Hepatocyte (in vitro differentiated cells): ENCODE results near the gene OVOL3. TPM values are rescaled to one million over a fixed set of nuclear protein-coding genes. Genes with fewer than 3 reads are reported as not detected.
A peak's percentile ranks its signal among the peaks of the same experiment; 100 is the strongest.
"Not testable (repeated sequence)": the region's sequence is repeated elsewhere in the genome, so short reads cannot be mapped to it uniquely, and the experiment has no call there.

Experiments used
- DNase-seq: peaks from one replicate; pipeline ENCODE4 v3.0.0-alpha.2; 2016; ENCODE audit warnings: low spot score
- H2AFZ ChIP-seq: fragments of 200-600 bp; sonication (generic); 2 replicates; pipeline ENCODE4 v1.6.0; 2016; ENCODE audit warnings: antibody characterized with exemption, mild to moderate bottlenecking
- H3K27ac ChIP-seq: fragments of 200-600 bp; sonication (generic); 2 replicates; pipeline ENCODE4 v1.5.1; 2016; ENCODE audit warnings: mild to moderate bottlenecking
- H3K27me3 ChIP-seq: fragments of 200-600 bp; sonication (generic); 2 replicates; pipeline ENCODE4 v1.6.1; 2016
- H3K36me3 ChIP-seq: fragments of 200-600 bp; sonication (generic); replicated peaks from 2 replicates; pipeline ENCODE4 v1.5.1; 2016; ENCODE audit warnings: low read depth; ENCODE audit not compliant: insufficient read depth
- H3K4me1 ChIP-seq: fragments of 200-600 bp; sonication (generic); 2 replicates; pipeline ENCODE4 v1.5.1; 2016; ENCODE audit warnings: mild to moderate bottlenecking, moderate library complexity; ENCODE audit not compliant: insufficient read depth
- H3K4me2 ChIP-seq: fragments of 200-600 bp; sonication (generic); 2 replicates; pipeline ENCODE4 v1.6.0; 2016
- H3K4me3 ChIP-seq: fragments of 200-600 bp; sonication (generic); 2 replicates; pipeline ENCODE4 v1.5.1; 2016; ENCODE audit warnings: mild to moderate bottlenecking
- H3K79me2 ChIP-seq: fragments of 200-600 bp; sonication (generic); 2 replicates; pipeline ENCODE4 v1.6.0; 2017; ENCODE audit warnings: mild to moderate bottlenecking
- H3K9me2 ChIP-seq: fragments of 200-600 bp; sonication (generic); replicated peaks from 2 replicates; pipeline ENCODE4 v1.6.0; 2017; ENCODE audit warnings: mild to moderate bottlenecking; ENCODE audit not compliant: insufficient read depth
- H3K9me3 ChIP-seq: fragments of 200-600 bp; sonication (generic); 2 replicates; pipeline ENCODE4 v1.5.1; 2016; ENCODE audit warnings: low read depth, mild to moderate bottlenecking
- H4K20me1 ChIP-seq: fragments of 200-600 bp; sonication (generic); 2 replicates; pipeline ENCODE4 v1.6.0; 2016; ENCODE audit warnings: mild to moderate bottlenecking; ENCODE audit not compliant: insufficient read depth, poor library complexity, severe bottlenecking
- CTCF ChIP-seq: fragments of 200-600 bp; sonication (generic); IDR thresholded peaks from 2 replicates; pipeline ENCODE4 v1.5.1; 2016; ENCODE audit warnings: antibody characterized with exemption, mild to moderate bottlenecking; ENCODE audit not compliant: poor library complexity
- EZH2 ChIP-seq: fragments of 200-600 bp; sonication (generic); IDR thresholded peaks from 2 replicates; pipeline ENCODE4 v1.6.1; 2016; ENCODE audit warnings: antibody characterized with exemption, mild to moderate bottlenecking, borderline replicate concordance
- EZH2phosphoT487 ChIP-seq: fragments of 200-600 bp; sonication (generic); IDR thresholded peaks from one replicate; pipeline ENCODE4 v1.6.1; 2018; ENCODE audit warnings: antibody characterized with exemption, mild to moderate bottlenecking, low read depth, moderate library complexity; ENCODE audit not compliant: unreplicated experiment, severe bottlenecking
- WGBS: methylation state at CpG from one replicate; pipeline ENCODE4 v1.1.6; 2016; ENCODE audit warnings: low lambda C conversion rate; ENCODE audit errors: missing lambda C conversion rate; 5-methylcytosine and 5-hydroxymethylcytosine counted together
- polyA plus RNA-seq: library from polyadenylated mRNA; unstranded; fragments of >200 nt; fragmentation: Nextera tagmentation; extraction: Ambion mirVana; gene quantifications from 2 replicates; pipeline ENCODE4 v1.2.1, GENCODE V29; 2016
- total RNA-seq: library from RNA; depleted of rRNA; stranded (reverse); fragments of >200 nt; gene quantifications from 2 replicates; pipeline ENCODE4 v1.2.3, GENCODE V29; 2014

The OVOL3 gene
- total and polyA plus RNA-seq, 2 experiments from 2014 or later, result not detected

DNA sequence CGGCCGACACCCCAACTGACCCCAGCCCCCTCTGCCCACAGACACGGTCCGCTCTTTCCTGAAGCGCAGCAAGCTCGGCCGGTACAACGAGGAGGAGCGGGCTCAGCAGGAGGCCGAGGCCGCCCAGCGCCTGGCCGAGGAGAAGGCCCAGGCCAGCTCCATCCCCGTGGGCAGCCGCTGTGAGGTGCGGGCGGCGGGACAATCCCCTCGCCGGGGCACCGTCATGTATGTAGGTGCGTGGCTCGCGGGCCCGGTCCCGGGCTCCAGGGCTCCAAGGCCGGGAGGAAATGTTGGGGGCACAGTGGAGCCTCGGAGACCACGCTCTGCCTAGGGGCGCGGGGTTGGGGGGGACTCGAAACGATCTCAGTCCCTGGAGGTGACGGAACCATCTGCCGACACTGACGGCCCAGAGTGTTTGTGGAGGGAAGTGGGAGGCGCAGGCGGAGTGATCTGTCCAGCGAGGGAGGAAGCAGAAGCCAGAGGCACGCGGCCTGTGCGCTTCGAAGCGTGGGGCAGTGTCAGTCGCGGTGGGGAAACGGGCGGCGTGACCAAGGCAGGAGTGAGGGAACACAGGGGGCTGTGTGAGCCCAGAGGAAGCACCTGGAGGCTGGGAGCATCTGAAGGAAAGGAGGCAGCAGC, 10.7 kb downstream of the OVOL3 start:
- no peaks in the 10 kb centered on the region for H3K9me3 ChIP-seq
- no peaks in the 10 kb centered on the region for H3K4me1 ChIP-seq
- no peaks in the 10 kb centered on the region for H3K27me3 ChIP-seq
- H3K9me2 ChIP-seq, result no peaks in the 10 kb centered on the region
- H3K4me3 ChIP-seq, result no peak overlapping the region
- 94% methylated on average over 46 of the region's 49 CpGs for WGBS
- no peak overlapping the region for H2AFZ ChIP-seq
- H3K27ac ChIP-seq, result no peak overlapping the region
- no peaks in the 10 kb centered on the region for H4K20me1 ChIP-seq
- H3K36me3 ChIP-seq, result no peaks in the 10 kb centered on the region
- no peak for DNase-seq
- peaks cover 15% of the 10 kb centered on the region for H3K79me2 ChIP-seq
- H3K4me2 ChIP-seq, result no peak overlapping the region
- TF ChIP-seq EZH2phosphoT487 (no peak), CTCF (no peak), EZH2 (no peak)

DNA sequence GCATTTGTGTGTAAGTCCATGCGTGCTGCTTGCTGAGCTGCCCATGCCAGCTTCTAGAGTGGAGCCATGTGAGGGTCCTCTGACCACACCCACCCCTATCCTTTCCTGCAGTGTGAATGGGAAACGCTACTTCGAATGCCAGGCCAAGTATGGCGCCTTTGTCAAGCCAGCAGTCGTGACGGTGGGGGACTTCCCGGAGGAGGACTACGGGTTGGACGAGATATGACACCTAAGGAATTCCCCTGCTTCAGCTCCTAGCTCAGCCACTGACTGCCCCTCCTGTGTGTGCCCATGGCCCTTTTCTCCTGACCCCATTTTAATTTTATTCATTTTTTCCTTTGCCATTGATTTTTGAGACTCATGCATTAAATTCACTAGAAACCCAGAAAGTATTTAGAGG, 14.6 kb downstream of the OVOL3 start:
- H2AFZ ChIP-seq, result no peak overlapping the region
- no peaks in the 10 kb centered on the region for H3K9me3 ChIP-seq
- no peaks in the 10 kb centered on the region for H4K20me1 ChIP-seq
- H3K36me3 ChIP-seq, result no peaks in the 10 kb centered on the region
- DNase-seq, result no peak
- peaks cover 7% of the 10 kb centered on the region for H3K4me1 ChIP-seq
- no peak overlapping the region for H3K27ac ChIP-seq
- TF ChIP-seq EZH2, result no peak
- no peak for TF ChIP-seq EZH2phosphoT487
- no peak for TF ChIP-seq CTCF
- H3K27me3 ChIP-seq, result no peaks in the 10 kb centered on the region
- H3K4me3 ChIP-seq, result no peak overlapping the region
- H3K9me2 ChIP-seq, result no peaks in the 10 kb centered on the region
- no peaks in the 10 kb centered on the region for H3K79me2 ChIP-seq
- H3K4me2 ChIP-seq, result no peak overlapping the region
- WGBS, result 93% methylated on average over 9 of the region's 9 CpGs

DNA sequence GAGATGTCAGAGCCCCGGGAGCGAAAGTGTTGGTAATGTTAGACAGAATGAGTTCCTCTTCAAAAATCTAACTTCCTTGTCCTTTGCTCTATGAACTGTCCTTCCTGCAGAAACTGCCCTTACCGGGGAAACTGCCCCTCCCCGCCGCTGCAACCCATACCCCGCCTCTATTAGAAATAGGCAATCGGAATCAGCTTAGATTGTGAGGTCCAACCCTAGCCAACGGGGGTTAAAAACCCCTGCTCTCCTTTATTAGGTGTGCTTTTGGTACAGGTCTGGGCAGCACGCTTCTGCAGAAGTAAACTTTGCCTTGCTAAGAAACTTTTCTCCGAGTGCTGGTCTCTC, 17.4 kb downstream of the OVOL3 start:
- peak; percentile 44 for DNase-seq
- peak overlapping the region; percentile 94 for H3K27ac ChIP-seq
- H3K36me3 ChIP-seq, result no peaks in the 10 kb centered on the region
- H2AFZ ChIP-seq, result peak overlapping the region; percentile 47
- H3K79me2 ChIP-seq, result no peaks in the 10 kb centered on the region
- peak overlapping the region; percentile 93 for H3K4me2 ChIP-seq
- no peaks in the 10 kb centered on the region for H4K20me1 ChIP-seq
- H3K9me3 ChIP-seq, result no peaks in the 10 kb centered on the region
- no peaks in the 10 kb centered on the region for H3K27me3 ChIP-seq
- no peaks in the 10 kb centered on the region for H3K9me2 ChIP-seq
- peaks cover 7% of the 10 kb centered on the region for H3K4me1 ChIP-seq
- H3K4me3 ChIP-seq, result peak overlapping the region; percentile 22
- TF ChIP-seq CTCF (no peak), EZH2 (no peak), EZH2phosphoT487 (no peak)
- 2% methylated on average over 10 of the region's 10 CpGs for WGBS

- not testable (repeated sequence) for H3K4me1 ChIP-seq, H3K4me3 ChIP-seq, H3K9me2 ChIP-seq, H3K9me3 ChIP-seq, H3K79me2 ChIP-seq, H3K36me3 ChIP-seq, DNase-seq, H3K4me2 ChIP-seq, H3K27me3 ChIP-seq, H2AFZ ChIP-seq, H3K27ac ChIP-seq, H4K20me1 ChIP-seq
- 88% methylated on average over 6 of the region's 6 CpGs for WGBS
Measured at GRCh38 chr19:36131221-36131620, 20.3 kb downstream of the OVOL3 start.

- not testable (repeated sequence) for H3K4me1 ChIP-seq, H3K36me3 ChIP-seq, H3K27ac ChIP-seq, H2AFZ ChIP-seq, H3K4me2 ChIP-seq, H3K9me2 ChIP-seq, DNase-seq, H3K27me3 ChIP-seq, H4K20me1 ChIP-seq, H3K9me3 ChIP-seq, H3K4me3 ChIP-seq, H3K79me2 ChIP-seq
- 95% methylated on average over 4 of the region's 4 CpGs for WGBS
Measured at GRCh38 chr19:36134867-36135266, 23.9 kb downstream of the OVOL3 start.
